ENCODE measurements around the gene EZH1.

The EZH1 gene

DNA sequence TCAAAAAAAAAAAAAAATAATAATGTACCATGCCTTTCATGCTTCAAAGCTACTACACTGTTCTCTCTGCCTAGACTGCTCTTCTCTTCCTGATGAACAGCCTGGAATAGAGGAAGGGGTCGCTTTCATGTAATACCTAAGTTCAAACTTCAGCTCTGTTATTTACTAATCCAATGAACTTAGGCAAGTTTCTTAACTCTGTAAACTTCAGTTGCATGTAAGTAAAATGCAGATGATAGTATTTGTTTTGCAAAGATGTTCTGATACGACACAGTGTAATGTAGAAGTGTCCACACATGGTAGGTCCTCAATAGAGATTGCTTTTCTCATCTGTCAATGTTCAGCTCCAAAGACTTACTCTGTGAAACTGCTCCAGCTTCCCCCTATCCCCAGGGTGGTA, 47.1 kb upstream of the EZH1 start:
- no peak for TF ChIP-seq ZNF8 (CRISPR knock-in tag; IDR thresholded peaks at IDR 0.05)
- TF ChIP-seq TCF4 (CRISPR knock-in tag; IDR thresholded peaks at IDR 0.05; ENCODE audit: borderline replicate concordance): no peak
- ATAC-seq: no peak

DNA sequence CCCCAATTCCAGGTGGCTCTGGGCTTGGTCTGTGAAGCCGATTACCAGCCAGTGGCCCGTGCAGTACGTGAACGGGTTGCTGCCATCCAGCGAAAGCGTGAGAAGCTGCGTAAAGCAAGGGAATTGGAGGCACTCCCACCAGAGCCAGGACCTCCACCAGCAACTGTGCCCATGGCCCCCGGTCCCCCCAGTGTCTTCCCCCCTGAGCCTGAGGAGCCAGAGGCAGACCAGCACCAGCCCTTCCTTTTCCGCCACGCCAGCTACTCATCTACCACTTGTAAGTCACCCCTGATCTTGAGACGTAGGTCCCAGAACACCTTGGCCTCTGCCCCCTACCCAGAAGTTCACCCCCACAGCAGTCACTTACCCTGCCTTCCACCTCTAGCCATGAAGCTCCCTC, 42.4 kb upstream of the EZH1 start:
- no peak for ATAC-seq
- no peak for TF ChIP-seq ARNTL (CRISPR knock-in tag; IDR thresholded peaks at IDR 0.05; ENCODE audit: borderline replicate concordance, low read depth)
- TF ChIP-seq RARB (CRISPR knock-in tag; IDR thresholded peaks at IDR 0.05): no peak
- TF ChIP-seq ZFP30 (CRISPR knock-in tag; IDR thresholded peaks at IDR 0.05): no peak
- no peak for TF ChIP-seq ZNF70 (CRISPR knock-in tag; IDR thresholded peaks at IDR 0.05)
- no peak for TF ChIP-seq ZNF8 (CRISPR knock-in tag; IDR thresholded peaks at IDR 0.05)
- TF ChIP-seq, protein P1, sequence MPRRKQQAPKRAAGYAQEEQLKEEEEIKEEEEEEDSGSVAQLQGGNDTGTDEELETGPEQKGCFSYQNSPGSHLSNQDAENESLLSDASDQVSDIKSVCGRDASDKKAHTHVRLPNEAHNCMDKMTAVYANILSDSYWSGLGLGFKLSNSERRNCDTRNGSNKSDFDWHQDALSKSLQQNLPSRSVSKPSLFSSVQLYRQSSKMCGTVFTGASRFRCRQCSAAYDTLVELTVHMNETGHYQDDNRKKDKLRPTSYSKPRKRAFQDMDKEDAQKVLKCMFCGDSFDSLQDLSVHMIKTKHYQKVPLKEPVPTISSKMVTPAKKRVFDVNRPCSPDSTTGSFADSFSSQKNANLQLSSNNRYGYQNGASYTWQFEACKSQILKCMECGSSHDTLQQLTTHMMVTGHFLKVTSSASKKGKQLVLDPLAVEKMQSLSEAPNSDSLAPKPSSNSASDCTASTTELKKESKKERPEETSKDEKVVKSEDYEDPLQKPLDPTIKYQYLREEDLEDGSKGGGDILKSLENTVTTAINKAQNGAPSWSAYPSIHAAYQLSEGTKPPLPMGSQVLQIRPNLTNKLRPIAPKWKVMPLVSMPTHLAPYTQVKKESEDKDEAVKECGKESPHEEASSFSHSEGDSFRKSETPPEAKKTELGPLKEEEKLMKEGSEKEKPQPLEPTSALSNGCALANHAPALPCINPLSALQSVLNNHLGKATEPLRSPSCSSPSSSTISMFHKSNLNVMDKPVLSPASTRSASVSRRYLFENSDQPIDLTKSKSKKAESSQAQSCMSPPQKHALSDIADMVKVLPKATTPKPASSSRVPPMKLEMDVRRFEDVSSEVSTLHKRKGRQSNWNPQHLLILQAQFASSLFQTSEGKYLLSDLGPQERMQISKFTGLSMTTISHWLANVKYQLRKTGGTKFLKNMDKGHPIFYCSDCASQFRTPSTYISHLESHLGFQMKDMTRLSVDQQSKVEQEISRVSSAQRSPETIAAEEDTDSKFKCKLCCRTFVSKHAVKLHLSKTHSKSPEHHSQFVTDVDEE (CRISPR knock-in tag; IDR thresholded peaks at IDR 0.05): no peak
- TF ChIP-seq TCF4 (CRISPR knock-in tag; IDR thresholded peaks at IDR 0.05; ENCODE audit: borderline replicate concordance): no peak
- TF ChIP-seq BACH2 (CRISPR knock-in tag; IDR thresholded peaks at IDR 0.05; ENCODE audit: borderline replicate concordance): no peak
- TF ChIP-seq ISL1 (CRISPR knock-in tag; IDR thresholded peaks at IDR 0.05): no peak
- TF ChIP-seq POU6F1 (CRISPR knock-in tag; IDR thresholded peaks at IDR 0.05; ENCODE audit: borderline replicate concordance, low read depth): no peak
- TF ChIP-seq PATZ1 (CRISPR knock-in tag; IDR thresholded peaks at IDR 0.05; ENCODE audit: borderline replicate concordance): no peak
- TF ChIP-seq CSDC2 (CRISPR knock-in tag; IDR thresholded peaks at IDR 0.05): no peak
- no peak for TF ChIP-seq CREB5 (CRISPR knock-in tag; IDR thresholded peaks at IDR 0.05; ENCODE audit: low read depth)
- TF ChIP-seq TOX (CRISPR knock-in tag; IDR thresholded peaks at IDR 0.05; ENCODE audit: borderline replicate concordance): no peak
- no peak for TF ChIP-seq GLIS3 (CRISPR knock-in tag; IDR thresholded peaks at IDR 0.05)
- TF ChIP-seq OSR1 (CRISPR knock-in tag; IDR thresholded peaks at IDR 0.05): no peak
- TF ChIP-seq ESRRG (CRISPR knock-in tag; IDR thresholded peaks at IDR 0.05): no peak
- TF ChIP-seq CSRNP3 (CRISPR knock-in tag; IDR thresholded peaks at IDR 0.05): no peak
- no peak for TF ChIP-seq ZC3H10 (CRISPR knock-in tag; IDR thresholded peaks at IDR 0.05)

DNA sequence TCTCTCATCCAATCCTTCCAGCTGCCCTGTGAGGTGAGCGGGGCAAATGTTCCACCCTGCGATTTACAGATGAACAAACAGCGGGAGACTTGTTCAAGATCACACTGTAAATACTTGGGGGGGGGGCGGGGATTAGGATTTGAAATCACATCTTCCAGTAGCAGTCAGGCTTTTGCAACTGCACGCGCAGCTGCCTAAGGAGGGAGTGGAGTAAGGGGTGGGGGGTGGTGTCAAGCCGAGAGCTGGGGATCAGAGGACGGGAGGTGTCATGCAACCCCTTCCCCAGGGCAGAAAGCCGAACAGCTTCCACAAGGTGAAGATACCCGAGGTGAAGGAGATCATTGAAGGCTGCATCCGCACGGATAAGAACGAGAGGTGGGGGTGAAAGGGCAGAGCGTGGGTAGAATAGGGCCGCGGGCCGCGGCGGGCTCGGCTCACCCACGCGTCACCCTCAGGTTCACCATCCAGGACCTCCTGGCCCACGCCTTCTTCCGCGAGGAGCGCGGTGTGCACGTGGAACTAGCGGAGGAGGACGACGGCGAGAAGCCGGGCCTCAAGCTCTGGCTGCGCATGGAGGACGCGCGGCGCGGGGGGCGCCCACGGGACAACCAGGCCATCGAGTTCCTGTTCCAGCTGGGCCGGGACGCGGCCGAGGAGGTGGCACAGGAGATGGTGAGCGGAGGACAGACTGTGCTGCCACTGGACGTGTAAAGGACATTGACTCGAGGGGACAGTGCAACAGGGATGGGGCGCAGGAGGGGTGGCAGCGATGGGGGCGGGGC, 40.2 kb upstream of the EZH1 start:
- TF ChIP-seq TOX (CRISPR knock-in tag; IDR thresholded peaks at IDR 0.05; ENCODE audit: borderline replicate concordance) (no peak), ZFP3 (CRISPR knock-in tag; IDR thresholded peaks at IDR 0.05) (no peak), GLIS3 (CRISPR knock-in tag; IDR thresholded peaks at IDR 0.05) (no peak), SNAI2 (CRISPR knock-in tag; IDR thresholded peaks at IDR 0.05) (no peak), ZNF70 (CRISPR knock-in tag; IDR thresholded peaks at IDR 0.05) (no peak), CSDC2 (CRISPR knock-in tag; IDR thresholded peaks at IDR 0.05) (no peak), TCF4 (CRISPR knock-in tag; IDR thresholded peaks at IDR 0.05; ENCODE audit: borderline replicate concordance) (no peak)
- TF ChIP-seq, protein P1 (CRISPR knock-in tag; IDR thresholded peaks at IDR 0.05): no peak
- no peak for ATAC-seq

All from SK-N-SH treated with all-trans-retinoic acid at 6 μM for 48 hours (cell line).